NK-92 (cell line): ENCODE measurements around the gene PRPS1L1.

Experiments
- DNase-seq: peaks from one replicate; lab custom pipeline; 2025; ENCODE audit not compliant: unreplicated experiment; lab: John Stamatoyannopoulos, UW

Gene PRPS1L1

DNA sequence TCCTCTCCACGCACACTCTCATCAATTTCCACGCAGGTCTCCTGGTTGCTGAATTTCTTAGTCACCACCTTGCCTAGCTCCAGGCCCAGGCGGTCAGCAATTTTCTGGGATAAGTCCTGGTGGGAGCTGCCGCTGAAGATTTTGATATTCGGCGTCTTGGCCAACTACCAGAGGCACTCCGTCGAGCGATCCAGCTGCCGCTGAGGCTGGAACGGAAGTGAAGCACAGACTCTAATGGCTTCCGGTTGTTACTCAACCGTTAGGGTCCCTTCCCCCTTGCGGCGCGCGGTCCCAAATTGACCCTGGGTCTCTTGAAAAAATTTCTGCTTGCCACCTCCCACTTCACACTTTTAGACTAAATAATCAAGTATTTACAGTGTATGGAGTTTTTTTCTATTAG, at the start of gene PRPS1L1:
PRPS1L1 (minus strand) TSS at position 219 of the 400 bp plus-strand sequence.
- no peak for DNase-seq

GRCh38 chr7:18076461-18076860, 48.8 kb upstream of the PRPS1L1 start:
- DNase-seq = no peak

DNA sequence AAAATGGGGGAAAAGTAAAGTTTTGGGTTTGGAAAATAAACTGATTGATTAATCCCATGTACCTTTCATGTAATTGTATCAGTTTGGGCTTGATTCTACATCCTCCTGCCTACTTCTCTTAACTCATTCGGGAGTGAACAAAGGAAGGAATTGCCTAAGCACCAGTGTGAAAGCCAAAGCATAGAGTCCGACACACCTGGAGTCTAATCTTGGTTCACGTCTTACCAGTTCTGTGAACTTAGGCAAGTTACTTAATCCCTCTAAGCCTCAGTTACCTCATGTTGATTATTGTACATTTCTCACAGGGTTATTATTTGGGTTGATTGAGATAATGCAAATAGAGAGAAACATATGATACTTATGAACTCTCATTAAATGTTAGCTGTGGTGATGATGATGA, 41.1 kb upstream of the PRPS1L1 start:
- DNase-seq = no peak

- no peak for DNase-seq
These were observed 36.7 kb upstream of the PRPS1L1 start for GRCh38 chr7:18064242-18064838.

GRCh38 chr7:18063149-18063901, 35.7 kb upstream of the PRPS1L1 start:
- no peak for DNase-seq

DNA sequence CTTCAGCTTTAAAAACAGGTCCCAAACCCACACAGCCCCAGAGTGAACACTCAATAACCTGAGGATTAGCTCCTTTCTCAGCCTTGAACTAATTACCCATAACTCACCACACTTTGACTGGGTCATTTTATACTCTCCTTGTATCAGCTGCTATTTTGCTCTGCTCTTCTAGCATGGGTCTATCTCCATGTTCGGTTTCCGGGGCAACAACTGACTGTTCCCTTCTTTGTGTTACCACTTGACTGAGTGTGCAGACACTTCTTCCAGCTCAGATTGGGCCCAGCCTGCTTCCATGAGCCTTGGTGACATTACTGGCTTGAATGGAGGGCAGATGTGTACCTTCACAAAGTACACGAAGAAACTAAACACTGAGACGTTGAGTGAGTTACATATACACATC, 31.5 kb upstream of the PRPS1L1 start:
- no peak for DNase-seq

DNA sequence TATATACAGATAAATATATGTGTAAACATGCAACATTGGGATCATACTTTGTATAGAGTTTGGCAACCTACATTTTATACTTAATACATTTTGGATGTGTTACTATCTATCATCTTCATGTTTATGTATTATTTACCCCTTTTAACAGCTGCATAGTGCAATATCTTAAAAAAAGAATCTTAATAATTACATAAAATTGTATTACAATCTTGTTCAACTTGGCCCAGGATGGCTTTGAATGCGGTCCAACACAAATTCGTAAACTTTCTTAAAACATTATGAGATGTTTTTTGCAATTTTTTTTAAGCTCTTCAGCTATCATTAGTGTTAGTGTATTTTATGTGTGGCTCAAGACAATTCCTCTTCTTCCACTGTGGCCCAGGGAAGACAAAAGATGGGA, 26.3 kb upstream of the PRPS1L1 start:
- DNase-seq = no peak

DNA sequence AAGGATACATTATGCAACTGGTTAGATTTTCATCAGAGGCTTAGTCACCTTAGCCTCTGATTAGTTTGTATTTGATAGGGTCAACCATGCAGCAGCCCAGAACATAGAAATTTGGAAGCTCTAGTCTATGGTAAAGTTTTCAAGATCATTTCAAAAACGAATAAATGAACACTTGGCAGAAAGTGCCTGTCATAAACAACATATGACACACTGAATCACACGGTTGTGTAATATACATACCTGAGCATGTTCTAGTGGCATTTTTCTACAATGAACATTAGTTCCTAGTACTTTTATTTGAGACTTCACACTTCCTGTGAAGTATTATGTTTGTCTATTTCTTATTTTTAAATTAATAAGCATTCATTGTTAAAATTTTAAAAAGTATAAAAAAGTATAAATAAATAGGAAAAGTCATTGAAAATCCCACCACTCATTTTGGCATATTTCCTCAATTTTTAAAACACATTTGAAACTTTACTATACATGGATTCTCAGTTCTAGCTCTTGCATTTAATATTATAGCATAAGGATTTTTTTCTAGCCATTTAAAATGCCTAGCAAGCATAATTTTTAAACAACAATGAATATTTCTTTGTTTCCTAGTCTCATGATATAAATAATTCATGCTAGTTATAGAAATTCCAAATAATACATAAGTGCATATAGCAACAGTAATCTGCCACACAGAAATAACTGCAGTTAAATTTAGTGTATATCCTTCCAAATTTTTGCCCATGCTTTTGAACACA, 25.7 kb upstream of the PRPS1L1 start:
- DNase-seq = no peak

GRCh38 chr7:18049262-18049661, 21.6 kb upstream of the PRPS1L1 start:
- DNase-seq = no peak

- DNase-seq = no peak
These were observed 19.0 kb upstream of the PRPS1L1 start for GRCh38 chr7:18046601-18047000.

GRCh38 chr7:18045171-18045570, 17.5 kb upstream of the PRPS1L1 start:
- no peak for DNase-seq

- DNase-seq = no peak
These were observed 13.5 kb upstream of the PRPS1L1 start for GRCh38 chr7:18041191-18041590.

- no peak for DNase-seq
These were observed 12.6 kb upstream of the PRPS1L1 start for GRCh38 chr7:18040196-18040595.

GRCh38 chr7:18038382-18038781, 10.7 kb upstream of the PRPS1L1 start:
- no peak for DNase-seq

DNA sequence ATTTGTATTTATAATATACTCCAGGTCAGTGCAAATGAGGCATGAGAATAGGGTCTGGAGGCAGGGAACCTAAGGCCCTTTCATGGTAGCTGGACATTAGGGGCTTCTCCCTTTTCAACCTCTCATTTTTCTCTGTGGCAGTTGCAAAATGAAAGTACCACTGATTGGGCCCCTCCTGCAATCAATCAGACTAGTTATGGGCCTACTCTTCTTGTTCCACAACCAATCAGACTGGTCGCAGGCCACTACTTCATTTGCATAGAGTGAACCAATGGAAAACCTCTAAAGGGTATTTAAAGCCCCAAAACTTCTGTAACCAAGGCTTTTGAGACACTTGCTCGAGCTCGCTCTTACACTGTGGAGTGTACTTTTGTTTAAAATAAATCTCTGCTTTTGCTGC, 10.0 kb upstream of the PRPS1L1 start:
- DNase-seq = no peak

GRCh38 chr7:18036783-18037182, 9.1 kb upstream of the PRPS1L1 start:
- no peak for DNase-seq

DNA sequence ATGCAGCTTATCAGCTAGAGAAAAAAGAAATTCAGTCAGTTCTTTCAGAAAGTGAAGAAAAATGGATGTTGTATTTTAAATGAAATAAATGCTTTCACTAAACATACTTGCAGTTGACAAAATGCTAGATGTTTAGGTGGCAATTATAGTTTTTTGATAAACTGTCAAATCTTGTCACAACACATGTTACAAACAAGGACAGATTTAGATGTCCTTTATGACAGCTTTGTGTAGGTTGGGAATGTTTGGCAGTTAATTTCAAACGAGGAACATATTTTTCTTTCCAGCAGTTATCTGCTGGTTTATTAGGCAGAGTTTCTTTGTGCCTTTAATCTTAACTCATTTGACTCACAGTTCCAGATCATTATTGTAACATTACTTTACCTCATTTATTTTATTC, 3.1 kb upstream of the PRPS1L1 start:
- no peak for DNase-seq

GRCh38 chr7:18020138-18020715, 7.4 kb downstream of the PRPS1L1 start:
- no peak for DNase-seq

DNA sequence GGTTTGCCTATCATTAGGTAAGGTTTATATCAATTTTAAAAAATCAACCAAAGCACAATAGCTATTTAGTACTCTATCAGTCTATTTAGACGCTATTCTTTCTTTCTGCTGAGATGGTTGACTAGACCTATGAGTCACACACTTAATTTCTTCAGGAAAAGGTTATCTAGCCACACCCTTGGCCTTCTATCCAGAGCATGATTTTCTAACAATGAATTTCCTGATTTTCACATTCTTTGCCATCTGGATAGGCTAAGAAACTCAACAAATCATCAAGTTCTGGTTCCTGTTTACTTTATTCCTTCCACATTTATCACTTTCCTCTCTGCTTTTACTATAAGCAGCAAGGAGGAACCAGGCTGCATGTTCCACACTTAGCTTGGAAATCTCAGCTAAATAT, 8.1 kb downstream of the PRPS1L1 start:
- DNase-seq = no peak

DNA sequence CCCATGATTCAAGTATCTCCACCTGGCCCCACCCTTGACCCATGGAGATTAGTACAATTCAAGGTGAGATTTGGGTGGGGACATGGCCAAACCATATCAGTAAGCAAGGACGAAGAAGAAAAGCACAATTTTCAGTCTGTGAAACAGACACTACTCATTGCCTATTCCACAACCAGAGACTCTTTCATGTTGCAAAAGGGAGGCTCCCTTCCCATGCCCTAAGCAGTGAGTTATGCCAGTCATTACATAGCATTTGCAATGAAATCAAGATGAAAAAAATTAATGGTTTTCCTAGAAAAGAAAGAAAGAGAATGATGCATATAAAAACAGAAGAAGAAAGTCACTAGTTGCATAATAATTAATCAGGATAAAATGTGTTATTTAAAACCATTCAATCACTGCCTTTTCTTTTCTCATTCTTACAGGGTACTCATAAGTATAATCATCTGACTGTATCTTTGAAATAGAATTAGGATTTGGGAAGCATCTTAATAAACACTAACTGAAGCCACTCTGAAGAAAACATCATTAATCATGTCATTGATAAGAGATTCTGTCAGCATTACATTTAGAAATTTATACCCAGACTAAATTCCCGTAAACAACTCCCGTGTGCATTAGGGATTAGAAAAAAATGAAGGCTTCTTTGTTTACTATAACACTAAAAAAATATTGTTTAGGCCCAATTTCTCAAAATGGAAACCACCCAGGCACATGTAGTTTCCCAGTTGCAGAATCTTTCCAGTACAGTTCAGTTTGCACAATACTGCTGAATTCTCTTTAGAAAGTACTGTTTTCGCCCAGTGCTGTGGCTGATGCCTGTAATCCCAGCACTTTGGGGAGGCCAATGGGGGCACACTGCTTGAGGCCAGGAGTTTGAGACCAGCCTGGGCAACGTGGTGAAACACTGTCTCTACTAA, 9.1 kb downstream of the PRPS1L1 start:
- DNase-seq = no peak
